HepG2 (cell line): ENCODE results near the gene PRR29. TPM values are rescaled to one million over a fixed set of nuclear protein-coding genes. Genes with fewer than 3 reads are reported as not detected.
A peak's percentile ranks its signal among the peaks of the same experiment; 100 is the strongest.

Experiments used
- ATF5 ChIP-seq: sonication (generic); formaldehyde crosslinking; IDR thresholded peaks from 2 replicates; pipeline ENCODE4 v1.4.0; 2020; ENCODE audit warnings: mild to moderate bottlenecking, low read depth, missing genetic modification reagents
- DMAP1 ChIP-seq: IDR thresholded peaks from 2 replicates; pipeline ENCODE4 v1.6.1; 2016
- ESRRA ChIP-seq: sonication (generic); formaldehyde crosslinking; IDR thresholded peaks from 2 replicates; pipeline ENCODE4 v1.5.1; 2020; ENCODE audit warnings: mild to moderate bottlenecking, low read depth, missing genetic modification reagents
- ETS1 ChIP-seq: sonication (generic); formaldehyde crosslinking; IDR thresholded peaks from 2 replicates; pipeline ENCODE4 v1.4.0; 2020; ENCODE audit warnings: missing genetic modification reagents
- HMG20A ChIP-seq: IDR thresholded peaks from 2 replicates; pipeline ENCODE4 v1.6.1; 2016; ENCODE audit warnings: borderline replicate concordance
- HNF4A ChIP-seq: sonication (generic); formaldehyde crosslinking; IDR thresholded peaks from 2 replicates; pipeline ENCODE4 v1.4.0; 2020; ENCODE audit warnings: missing genetic modification reagents
- HOXA9 ChIP-seq: sonication (generic); formaldehyde crosslinking; IDR thresholded peaks from 2 replicates; pipeline ENCODE4 v1.8.1; 2022; ENCODE audit warnings: missing genetic modification reagents, mild to moderate bottlenecking, moderate library complexity, borderline replicate concordance
- KDM2A ChIP-seq: sonication (generic); formaldehyde crosslinking; IDR thresholded peaks from 2 replicates; pipeline ENCODE4 v1.4.0; 2020; ENCODE audit warnings: low read depth, missing genetic modification reagents, borderline replicate concordance
- KDM5B ChIP-seq: sonication (generic); formaldehyde crosslinking; IDR thresholded peaks from 2 replicates; pipeline ENCODE4 v1.4.0; 2020; ENCODE audit warnings: missing genetic modification reagents, mild to moderate bottlenecking, borderline replicate concordance
- LCORL ChIP-seq, 2 experiments: fragments of 450-650 bp in 1 of 2; sonication (generic) in 1 of 2; formaldehyde crosslinking in 1 of 2; IDR thresholded peaks; 2 replicates each; pipeline versions ENCODE4 v1.5.0 to v1.6.1; 2017 to 2020; ENCODE audit warnings: antibody characterized with exemption in 1 of 2, missing genetic modification reagents in 1 of 2
- PATZ1 ChIP-seq: sonication (generic); formaldehyde crosslinking; IDR thresholded peaks from 2 replicates; pipeline ENCODE4 v1.4.0; 2020; ENCODE audit warnings: missing genetic modification reagents
- REPIN1 ChIP-seq: sonication (generic); formaldehyde crosslinking; IDR thresholded peaks from 2 replicates; pipeline ENCODE4 v1.8.0; 2022; ENCODE audit warnings: missing genetic modification reagents, low read depth, mild to moderate bottlenecking, borderline replicate concordance
- RFXAP ChIP-seq: sonication (generic); formaldehyde crosslinking; IDR thresholded peaks from 2 replicates; pipeline ENCODE4 v1.4.0; 2020; ENCODE audit warnings: missing genetic modification reagents, borderline replicate concordance
- SMAD3 ChIP-seq: sonication (generic); formaldehyde crosslinking; IDR thresholded peaks from 2 replicates; pipeline ENCODE4 v1.4.0; 2020; ENCODE audit warnings: missing genetic modification reagents
- THAP11 ChIP-seq: IDR thresholded peaks from 2 replicates; pipeline ENCODE4 v1.6.1; 2016; ENCODE audit warnings: missing biosample characterization, missing genetic modification reagents
- TOE1 ChIP-seq: sonication (generic); formaldehyde crosslinking; IDR thresholded peaks from 2 replicates; pipeline ENCODE4 v1.4.0; 2020; ENCODE audit warnings: mild to moderate bottlenecking, missing genetic modification reagents
- ZBED4 ChIP-seq: sonication (generic); formaldehyde crosslinking; IDR thresholded peaks from 2 replicates; pipeline ENCODE4 v1.4.0; 2020; ENCODE audit warnings: missing genetic modification reagents, borderline replicate concordance
- ZMYM2 ChIP-seq: sonication (generic); formaldehyde crosslinking; IDR thresholded peaks from 2 replicates; pipeline ENCODE4 v1.8.0; 2022; ENCODE audit warnings: mild to moderate bottlenecking, missing genetic modification reagents
- ZNF205 ChIP-seq: IDR thresholded peaks from 2 replicates; pipeline ENCODE4 v1.6.1; 2018; ENCODE audit warnings: missing biosample characterization, missing genetic modification reagents
- ZNF510 ChIP-seq: sonication (generic); formaldehyde crosslinking; IDR thresholded peaks from 2 replicates; pipeline ENCODE4 v1.4.0; 2020; ENCODE audit warnings: low read depth, mild to moderate bottlenecking, missing genetic modification reagents
- ZNF781 ChIP-seq: sonication (generic); formaldehyde crosslinking; IDR thresholded peaks from 2 replicates; pipeline ENCODE4 v1.5.1; 2020; ENCODE audit warnings: borderline replicate concordance, mild to moderate bottlenecking, missing genetic modification reagents; ENCODE audit errors: not compliant biosample characterization
- ZNF790 ChIP-seq: sonication (generic); formaldehyde crosslinking; IDR thresholded peaks from 2 replicates; pipeline ENCODE4 v1.8.0; 2022; ENCODE audit warnings: missing genetic modification reagents, mild to moderate bottlenecking, borderline replicate concordance
- ZNF841 ChIP-seq: sonication (generic); formaldehyde crosslinking; IDR thresholded peaks from 2 replicates; pipeline ENCODE4 v1.8.1; 2023; ENCODE audit warnings: missing genetic modification reagents, borderline replicate concordance
- polyA plus RNA-seq, 8 experiments: library from polyadenylated mRNA; depleted of rRNA in 3 of 8; stranded (reverse) in 7 of 8; unstranded in 1 of 8; fragments of >200 nt; fragmentation: Illumina TruSeq in 4 of 8; extraction: Trizol in 4 of 8; gene quantifications; 2 replicates each; pipeline versions ENCODE4 v1.2.1 to v1.2.3, GENCODE V29; 2011 to 2016; ENCODE audit warnings: low read depth in 4 of 8, missing spikeins in 1 of 8, mixed read lengths in 1 of 8; ENCODE audit not compliant: insufficient read depth in 1 of 8
- total RNA-seq, 5 experiments: library from RNA; depleted of rRNA; stranded (reverse); fragments of >200 nt; fragmentation: Illumina TruSeq; extraction: Trizol; gene quantifications; 2 replicates each; pipeline ENCODE4 v1.2.3, GENCODE V29; 2016; ENCODE audit warnings: low read depth in 1 of 5

The PRR29 gene
- total and polyA plus RNA-seq, 2 of the 13 experiments (the other 11 are each of a cell fraction or from before 2014, with no cell fraction given) = 0.07 to 0.20 TPM

- TF ChIP-seq ZBED4 (CRISPR knock-in tag) (peak; percentile 29; the same call in 1 of the 2 replicates), ETS1 (CRISPR knock-in tag) (no peak), TOE1 (CRISPR knock-in tag) (0 out of 2 replicates have a peak, but pooled peaks have one; percentile 60), KDM5B (CRISPR knock-in tag) (peak; percentile 42; the same call in 1 of the 2 replicates), ZNF841 (CRISPR knock-in tag) (no peak), ZMYM2 (CRISPR knock-in tag) (peak; percentile 99), HNF4A (CRISPR knock-in tag) (peak; percentile 55), REPIN1 (peak; percentile 73; the same call in 1 of the 2 replicates), KDM2A (CRISPR knock-in tag) (peak; percentile 89; the same call in 1 of the 2 replicates), ZNF510 (no peak), ZNF205 (CRISPR knock-in tag) (peak; percentile 86), THAP11 (CRISPR knock-in tag) (peak; percentile 67), RFXAP (no peak; the same call in 1 of the 2 replicates), ESRRA (no peak), ZNF781 (CRISPR knock-in tag) (no peak), PATZ1 (CRISPR knock-in tag) (peak; percentile 46), ATF5 (no peak), SMAD3 (no peak), HOXA9 (no peak), LCORL (IDR thresholded peaks at IDR 0.05) (no peak), LCORL (CRISPR knock-in tag; IDR thresholded peaks at IDR 0.05) (no peak), DMAP1 (CRISPR knock-in tag) (0 out of 2 replicates have a peak, but pooled peaks have one; percentile 25), ZNF790 (CRISPR knock-in tag) (no peak), HMG20A (0 out of 2 replicates have a peak, but pooled peaks have one; percentile 34)
These were observed 27.7 kb downstream of the PRR29 start (continued) for GRCh38 chr17:64025732-64026294.
